ENCODE data around the gene SOX12. TPM values are rescaled to one million over a fixed set of nuclear protein-coding genes. Genes with fewer than 3 reads are reported as not detected.
"Not testable (repeated sequence)": the region's sequence is repeated elsewhere in the genome, so short reads cannot be mapped to it uniquely, and the experiment has no call there.

SOX12 gene
- total RNA-seq, 1 donor from 2014 or later, result 7.7 TPM

GRCh38 chr20:358891-359555, 33.7 kb downstream of the SOX12 start:
- FAIRE-seq (no peak), DNase-seq (ENCODE audit: low spot score in 2 of 2) (no peak)

DNA sequence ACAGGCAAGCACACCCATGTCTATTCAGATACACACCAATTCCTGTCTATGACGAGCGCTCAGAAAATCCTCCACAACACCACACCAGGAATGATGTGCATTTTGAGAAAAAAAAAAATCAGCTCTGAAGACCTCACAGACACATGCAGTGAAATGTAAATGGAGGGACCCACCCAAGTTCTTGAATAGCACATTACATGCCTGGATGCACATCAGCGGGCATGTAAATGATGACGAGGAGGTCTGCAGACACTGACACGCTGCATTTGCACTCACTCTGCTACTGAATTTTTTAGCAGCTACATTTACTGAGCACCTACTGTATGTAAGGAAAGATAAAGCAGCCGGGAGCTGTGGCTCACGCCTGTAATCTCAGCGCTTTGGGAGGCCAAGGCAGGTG, 36.2 kb downstream of the SOX12 start:
- DNase-seq (ENCODE audit: low spot score in 2 of 2), result no peak
- FAIRE-seq, result no peak

DNA sequence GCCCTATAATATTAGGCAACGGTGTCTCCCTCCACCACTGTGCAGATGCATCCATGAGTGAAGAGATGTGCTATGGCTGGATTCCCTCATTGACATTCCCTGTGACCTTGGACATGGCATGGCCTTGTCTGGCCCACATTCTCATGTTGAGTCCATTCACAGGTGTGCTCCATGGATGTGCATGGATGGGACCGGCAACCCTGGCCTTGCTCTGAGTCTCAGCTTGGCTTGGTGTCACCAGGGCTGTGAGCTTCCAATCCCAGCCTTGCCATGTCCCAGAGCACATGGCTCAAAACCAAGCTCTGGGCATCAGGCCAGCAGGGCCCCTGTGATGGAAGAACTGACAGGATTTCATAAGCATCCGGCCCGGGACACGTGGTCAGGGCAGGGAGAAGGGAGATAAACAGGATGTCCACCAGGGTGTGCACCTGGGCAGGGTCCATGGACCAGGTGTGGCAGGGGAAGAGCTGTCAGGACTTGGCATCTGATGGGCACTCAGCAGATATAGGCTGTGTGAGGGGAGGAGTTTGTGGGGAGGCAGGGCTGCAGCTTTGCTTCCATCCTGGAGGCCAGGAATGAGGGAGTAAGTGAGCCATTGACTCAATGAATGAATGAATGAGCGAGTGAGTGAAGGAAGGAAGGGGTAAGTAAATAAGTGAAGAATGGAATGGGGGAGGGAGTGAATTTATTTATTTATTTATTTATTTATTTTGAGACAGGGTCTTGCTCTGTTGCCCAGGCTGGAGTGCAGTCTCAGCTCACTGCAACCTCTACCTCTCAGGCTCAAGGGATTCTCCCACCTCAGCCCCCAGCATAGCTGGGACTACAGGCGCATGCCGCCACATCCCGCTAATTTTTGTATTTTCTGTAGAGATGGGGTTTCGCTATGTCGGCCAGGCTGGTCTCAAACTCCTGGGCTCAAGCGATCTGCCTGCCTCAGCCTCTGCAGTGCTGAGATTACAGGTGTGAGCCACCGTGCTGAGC, 37.2 kb downstream of the SOX12 start:
- peak in 1 of 2 donors; percentile 40 for DNase-seq (ENCODE audit: low spot score in 2 of 2)
- FAIRE-seq, result no peak

DNA sequence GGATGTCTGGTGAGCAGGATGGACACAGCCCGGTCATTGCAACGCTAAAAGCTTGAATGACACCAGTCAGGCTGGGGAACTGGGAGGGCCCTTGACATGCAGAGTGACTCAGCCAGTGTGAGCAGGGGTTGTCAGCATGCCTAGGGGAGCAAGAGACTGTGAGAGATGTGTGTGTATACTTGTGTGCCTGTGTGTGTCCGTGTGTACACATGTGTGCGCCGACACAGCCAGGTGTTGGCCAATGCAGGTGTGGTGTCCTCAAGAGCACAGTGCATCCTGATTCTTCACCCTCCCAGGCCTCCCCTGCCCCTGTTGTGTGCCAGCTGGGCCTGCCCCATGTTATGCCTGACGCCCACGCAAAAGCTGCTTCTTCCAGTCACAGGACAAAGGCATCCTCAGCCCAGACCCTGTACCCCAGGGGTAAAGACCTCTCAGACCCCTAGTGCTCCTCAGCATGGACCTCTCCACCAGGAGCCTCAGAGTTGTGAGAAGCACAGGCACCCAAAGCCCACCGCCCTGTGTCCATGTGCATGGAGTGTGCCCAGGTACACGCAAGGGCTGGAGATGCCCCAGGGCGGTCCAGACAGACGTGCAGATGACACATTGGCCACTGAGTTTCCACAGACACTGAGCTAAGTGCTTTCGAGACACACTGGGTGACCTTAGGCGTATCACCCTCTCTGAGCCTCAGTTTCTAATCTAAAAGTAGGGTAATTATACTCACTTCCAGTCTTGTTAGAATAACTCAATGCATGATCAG, 38.1 kb downstream of the SOX12 start:
- no peak for FAIRE-seq

GRCh38 chr20:364905-365794, 39.8 kb downstream of the SOX12 start:
- DNase-seq (ENCODE audit: low spot score in 2 of 2) (no peak), FAIRE-seq (no peak)

More for the DNA sequence above, 38.1 kb downstream of the SOX12 start:
- no peak for DNase-seq (ENCODE audit: low spot score in 2 of 2)

- DNase-seq (ENCODE audit: low spot score in 2 of 2), result no peak
- FAIRE-seq, result no peak
Measured at GRCh38 chr20:366041-366718, 40.8 kb downstream of the SOX12 start.

DNA sequence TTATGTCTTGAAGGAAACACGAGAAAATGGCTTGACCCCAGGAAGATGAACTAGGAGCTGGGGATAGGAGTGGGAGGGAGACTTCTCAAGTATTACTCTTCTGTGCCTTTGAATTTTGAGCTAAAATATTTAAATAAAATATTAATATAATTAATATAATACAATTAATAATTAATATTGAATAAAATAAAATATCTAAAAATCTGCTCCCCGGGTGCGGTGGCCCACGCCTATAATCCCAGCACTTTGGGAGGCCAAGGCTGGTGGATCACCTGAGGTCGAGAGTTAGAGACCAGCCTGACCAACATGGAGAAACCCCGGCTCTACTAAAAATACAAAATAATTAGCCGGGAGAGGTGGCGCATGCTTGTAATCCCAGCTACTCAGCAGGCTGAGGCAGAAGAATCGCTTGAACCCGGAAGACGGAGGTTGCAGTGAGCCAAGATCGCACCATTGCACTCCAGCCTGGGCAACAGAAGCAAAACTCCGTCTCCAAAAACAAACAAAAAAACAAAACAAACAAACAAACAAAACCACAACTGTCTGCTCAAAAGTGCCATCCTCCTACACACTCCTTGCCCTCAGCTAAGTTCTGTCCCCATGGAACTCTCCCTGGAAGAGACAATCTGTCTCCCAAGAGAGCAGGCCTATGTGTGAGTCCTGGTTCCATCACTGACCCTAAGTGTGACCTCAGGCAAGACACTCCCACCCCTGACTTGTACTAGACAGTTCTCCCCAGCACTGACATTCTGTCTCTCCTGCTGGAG, 41.5 kb downstream of the SOX12 start:
- DNase-seq (ENCODE audit: low spot score in 2 of 2), result no peak
- FAIRE-seq, result no peak

DNA sequence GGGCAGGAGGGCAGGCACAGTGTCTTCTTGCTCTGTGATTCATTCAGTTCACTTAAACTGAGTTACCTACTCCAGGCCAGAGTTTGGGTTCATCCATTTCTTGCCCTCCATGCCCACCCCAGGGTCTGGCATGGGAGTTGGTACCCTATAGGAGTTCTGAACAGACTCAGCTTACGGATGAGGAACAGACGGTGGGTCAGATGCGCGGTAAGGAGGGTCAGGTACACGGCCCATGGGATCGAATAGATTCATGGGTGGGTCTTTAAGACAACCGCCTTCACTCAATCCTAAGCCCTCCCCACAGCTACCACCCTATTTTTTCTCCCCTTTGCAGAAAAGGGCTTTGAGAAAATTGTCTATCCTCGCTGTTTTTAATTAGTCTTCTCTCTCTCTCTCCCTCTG, 42.1 kb downstream of the SOX12 start:
- FAIRE-seq (no peak), DNase-seq (ENCODE audit: low spot score in 2 of 2) (no peak)

- no peak for FAIRE-seq
- DNase-seq (ENCODE audit: low spot score in 2 of 2), result no peak
Measured at GRCh38 chr20:368915-369314, 43.6 kb downstream of the SOX12 start.

- DNase-seq (ENCODE audit: low spot score in 2 of 2), result no peak
- FAIRE-seq, result no peak
Measured at GRCh38 chr20:370151-370600, 44.8 kb downstream of the SOX12 start.

DNA sequence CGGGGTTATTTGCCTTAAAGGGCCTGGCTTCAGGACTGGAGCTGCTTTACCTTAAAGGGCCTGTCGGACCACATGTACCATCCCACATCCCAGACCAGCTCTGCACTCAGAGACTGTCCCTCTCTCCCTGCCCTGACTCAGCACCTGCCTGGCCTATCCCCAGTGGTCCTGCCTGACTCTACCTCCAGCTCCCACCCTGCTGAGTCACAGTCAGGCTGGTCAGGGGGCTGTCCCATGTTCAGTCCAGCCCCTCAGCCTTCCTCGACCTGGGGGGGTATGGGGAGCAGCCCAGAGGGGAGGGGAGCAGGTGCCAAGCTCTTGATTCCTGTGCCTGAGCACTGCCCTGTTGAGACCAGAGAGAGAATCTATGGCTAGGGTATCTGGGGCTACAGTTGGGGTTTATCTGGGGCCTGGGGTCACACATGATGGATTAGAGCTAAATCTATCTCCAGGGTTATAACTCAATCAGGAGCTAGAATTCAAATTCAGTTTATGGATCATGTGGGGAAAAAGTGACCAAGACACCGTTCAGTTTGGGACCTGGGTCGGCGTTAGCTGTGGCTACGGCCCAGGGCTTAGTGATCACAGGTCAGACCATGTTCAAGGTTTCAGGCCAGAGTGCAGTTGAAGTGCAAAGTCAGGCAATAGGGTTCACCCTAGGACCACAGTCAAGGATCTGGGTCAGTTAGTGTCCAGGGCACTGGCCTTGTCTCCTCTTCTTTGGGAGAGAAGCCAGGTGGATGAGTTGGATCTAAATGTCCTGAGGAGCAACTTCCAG, 45.8 kb downstream of the SOX12 start:
- FAIRE-seq (no peak), DNase-seq (ENCODE audit: low spot score in 2 of 2) (no peak)

DNA sequence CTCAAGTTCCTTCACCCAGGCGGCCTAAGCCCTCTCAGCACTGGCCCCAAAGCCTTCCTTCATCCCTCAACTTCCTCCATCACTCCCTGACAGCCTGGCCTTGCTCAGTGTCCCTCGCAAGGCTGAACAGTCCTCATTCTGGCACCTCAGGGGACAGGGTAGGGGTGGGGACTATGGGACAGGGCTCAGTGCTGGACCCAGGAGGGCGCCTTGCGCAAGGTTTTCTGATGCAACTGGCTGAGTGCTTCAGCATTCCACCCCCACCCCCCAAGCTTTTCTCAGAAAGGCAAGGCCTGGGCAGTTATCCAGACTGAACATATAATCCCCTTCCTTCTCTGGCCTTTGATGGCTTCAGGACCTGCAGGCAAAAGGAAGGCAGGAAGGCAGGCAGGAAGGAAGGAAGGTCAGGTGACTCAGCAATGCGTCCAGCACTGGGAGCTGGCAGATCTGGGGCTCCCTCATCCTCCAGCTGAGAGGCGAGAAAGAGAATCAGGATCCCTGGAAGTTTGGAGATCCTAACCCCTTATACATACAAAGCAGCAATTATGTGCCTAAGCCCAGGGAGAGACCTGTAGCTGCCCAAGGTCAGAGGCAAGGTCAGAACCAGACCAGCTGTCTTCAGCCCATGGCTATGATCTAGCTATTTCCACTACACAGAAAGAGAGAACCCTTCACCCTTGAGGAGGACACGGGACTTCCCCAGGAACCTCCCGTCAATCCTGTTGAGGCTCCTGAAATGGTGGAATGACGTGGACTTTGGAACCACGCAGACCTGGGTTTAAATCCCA, 46.6 kb downstream of the SOX12 start:
- FAIRE-seq (no peak), DNase-seq (ENCODE audit: low spot score in 2 of 2) (no peak)

- FAIRE-seq; DNase-seq (ENCODE audit: low spot score in 2 of 2): not testable (repeated sequence)
Measured at GRCh38 chr20:372543-373082, 47.3 kb downstream of the SOX12 start.

DNA sequence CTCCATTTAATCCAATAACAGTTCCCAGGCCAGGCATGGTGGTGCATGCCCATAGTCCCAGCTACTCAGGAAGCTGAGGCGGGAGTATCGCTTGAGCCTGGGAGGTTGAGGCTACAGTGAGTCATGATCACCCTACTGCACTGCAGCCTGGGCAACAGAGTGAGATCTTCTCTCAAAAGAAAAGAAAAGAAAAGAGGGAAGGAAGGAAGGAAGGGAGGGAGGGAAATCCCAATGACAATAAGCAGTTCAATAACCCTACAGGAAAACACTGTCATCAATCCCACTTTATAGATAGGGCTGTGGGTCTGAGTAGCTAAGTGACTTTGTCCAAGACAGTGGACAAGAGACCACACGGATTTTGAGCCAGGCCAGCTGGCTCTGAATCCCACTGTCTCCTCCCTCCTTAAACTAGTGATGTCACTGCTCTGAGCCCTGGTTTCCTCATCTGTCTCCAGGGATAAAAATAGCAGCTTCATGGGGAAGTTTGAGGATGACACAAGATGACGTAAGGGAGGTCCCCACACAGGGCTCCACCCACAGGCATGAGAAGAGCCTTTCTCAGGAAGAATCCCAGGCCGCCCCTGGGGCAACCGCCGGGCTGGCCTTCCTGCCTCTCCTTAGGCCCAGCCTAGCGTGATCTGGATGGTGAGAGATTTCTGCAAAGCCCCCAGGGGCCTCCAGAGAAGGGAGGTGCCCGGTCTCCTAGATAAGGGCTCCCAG, 48.0 kb downstream of the SOX12 start:
- FAIRE-seq (no peak), DNase-seq (ENCODE audit: low spot score in 2 of 2) (no peak)

GRCh38 chr20:375265-375889, 50.0 kb downstream of the SOX12 start:
- FAIRE-seq (no peak), DNase-seq (ENCODE audit: low spot score in 2 of 2) (no peak)

GRCh38 chr20:376089-376488, 50.7 kb downstream of the SOX12 start:
- DNase-seq (ENCODE audit: low spot score in 2 of 2), result no peak
- no peak for FAIRE-seq

Data from frontal cortex (tissue), 4 donors.